Astrocyte (in vitro differentiated cells and primary cell): Measurements from ENCODE around the gene CAND2. TPM values are rescaled to one million over a fixed set of nuclear protein-coding genes. Genes with fewer than 3 reads are reported as not detected.

Experiments
- DNase-seq: peaks from one replicate; pipeline ENCODE4 v3.0.0-alpha.2; 2010; ENCODE audit warnings: low read depth
- FAIRE-seq: peaks from 2 replicates; lab custom pipeline; 2011; peaks lifted over from hg19 to GRCh38; lab: Jason Lieb, UNC
- H2AFZ ChIP-seq: 2 replicates; pipeline ENCODE4 v1.6.0; 2012; ENCODE audit warnings: low read depth, low read length, inconsistent platforms
- H3K27ac ChIP-seq: 2 replicates; pipeline ENCODE4 v1.5.1; 2011; ENCODE audit warnings: low read depth, low read length, inconsistent platforms
- H3K27me3 ChIP-seq: 2 replicates; pipeline ENCODE4 v1.6.0; 2011; ENCODE audit warnings: low read length, inconsistent platforms; ENCODE audit not compliant: insufficient read depth
- H3K36me3 ChIP-seq: 2 replicates; pipeline ENCODE4 v1.5.1; 2011; ENCODE audit warnings: low read length, inconsistent platforms; ENCODE audit not compliant: insufficient read depth
- H3K4me1 ChIP-seq: 2 replicates; pipeline ENCODE4 v1.5.1; 2011; ENCODE audit warnings: low read length, inconsistent platforms; ENCODE audit not compliant: insufficient read depth
- H3K4me2 ChIP-seq: 2 replicates; pipeline ENCODE4 v1.6.0; 2012; ENCODE audit warnings: low read length, inconsistent platforms
- H3K4me3 ChIP-seq: 2 replicates; pipeline ENCODE4 v1.5.1; 2011; ENCODE audit warnings: low read depth, mild to moderate bottlenecking, low read length, inconsistent platforms; ENCODE audit not compliant: insufficient read depth
- H3K79me2 ChIP-seq: 2 replicates; pipeline ENCODE4 v1.6.0; 2012; ENCODE audit warnings: mild to moderate bottlenecking, low read length, inconsistent platforms; ENCODE audit not compliant: insufficient read depth
- H3K9ac ChIP-seq: 2 replicates; pipeline ENCODE4 v1.6.0; 2012; ENCODE audit warnings: mild to moderate bottlenecking, low read length, inconsistent platforms
- H3K9me3 ChIP-seq: 2 replicates; pipeline ENCODE4 v1.5.1; 2012; ENCODE audit warnings: low read depth, mild to moderate bottlenecking, low read length, inconsistent platforms; ENCODE audit not compliant: insufficient read depth
- H4K20me1 ChIP-seq: 2 replicates; pipeline ENCODE4 v1.6.0; 2012; ENCODE audit warnings: low read length, inconsistent platforms; ENCODE audit not compliant: insufficient read depth
- H3K27ac Mint-ChIP-seq: one replicate; pipeline ENCODE4 v1.8.0; 2021; ENCODE audit warnings: mild to moderate bottlenecking, mixed read lengths; ENCODE audit not compliant: unreplicated experiment
- H3K27me3 Mint-ChIP-seq: one replicate; pipeline ENCODE4 v1.8.0; 2021; ENCODE audit warnings: low read depth, mixed read lengths; ENCODE audit not compliant: unreplicated experiment
- H3K36me3 Mint-ChIP-seq: one replicate; pipeline ENCODE4 v1.8.0; 2021; ENCODE audit warnings: low read depth, mixed read lengths; ENCODE audit not compliant: unreplicated experiment
- H3K4me1 Mint-ChIP-seq: one replicate; pipeline ENCODE4 v1.8.0; 2021; ENCODE audit warnings: low read depth, mixed read lengths; ENCODE audit not compliant: unreplicated experiment
- H3K4me3 Mint-ChIP-seq: one replicate; pipeline ENCODE4 v1.8.0; 2021; ENCODE audit warnings: mild to moderate bottlenecking, moderate library complexity, mixed read lengths; ENCODE audit not compliant: unreplicated experiment
- H3K9me3 Mint-ChIP-seq: one replicate; pipeline ENCODE4 v1.8.0; 2021; ENCODE audit warnings: mild to moderate bottlenecking, mixed read lengths; ENCODE audit not compliant: unreplicated experiment
- CTCF ChIP-seq: IDR thresholded peaks from 2 replicates; pipeline ENCODE4 v1.5.1; 2011; ENCODE audit warnings: low read depth, mild to moderate bottlenecking, inconsistent platforms, low read length, moderate library complexity; ENCODE audit not compliant: insufficient read depth
- EZH2 ChIP-seq: IDR thresholded peaks from 2 replicates; pipeline ENCODE4 v1.6.1; 2012; ENCODE audit warnings: mild to moderate bottlenecking, low read length, inconsistent platforms; ENCODE audit not compliant: insufficient read depth
- total RNA-seq: library from RNA; stranded (reverse); gene quantifications from 2 replicates; pipeline ENCODE4 v1.2.1, GENCODE V29; 2021

The CAND2 gene
- total RNA-seq, 1 donor from 2014 or later = 4.6 TPM

GRCh38 chr3:12768579-12769527, 27.6 kb upstream of the CAND2 start:
- Histone ChIP-seq H3K79me2 (no peaks in the 10 kb centered on the region), H2AFZ (no peak overlapping the region), H3K27me3 (peaks cover 2% of the 10 kb centered on the region), H3K4me1 (no peaks in the 10 kb centered on the region), H3K9ac (no peak overlapping the region), H3K4me2 (no peak overlapping the region), H3K36me3 (no peaks in the 10 kb centered on the region), H3K27ac (no peak overlapping the region), H4K20me1 (no peaks in the 10 kb centered on the region), H3K9me3 (no peaks in the 10 kb centered on the region), H3K4me3 (no peak overlapping the region)
- DNase-seq (no peak), FAIRE-seq (no peak)
- Mint-ChIP-seq H3K27me3 (peaks cover 5% of the 10 kb centered on the region), H3K4me3 (no peak overlapping the region), H3K9me3 (no peaks in the 10 kb centered on the region), H3K27ac (no peak overlapping the region), H3K4me1 (no peaks in the 10 kb centered on the region), H3K36me3 (no peaks in the 10 kb centered on the region)
- TF ChIP-seq CTCF = no peak
- no peak for TF ChIP-seq EZH2

- no peaks in the 10 kb centered on the region for H3K79me2 ChIP-seq
- no peaks in the 10 kb centered on the region for H3K4me1 Mint-ChIP-seq
- peaks cover 7% of the 10 kb centered on the region for H3K27me3 ChIP-seq
- no peaks in the 10 kb centered on the region for H3K36me3 ChIP-seq
- H3K4me3 Mint-ChIP-seq = no peak overlapping the region
- no peak overlapping the region for H3K4me3 ChIP-seq
- TF ChIP-seq EZH2 = no peak
- no peak for TF ChIP-seq CTCF
- H3K9me3 ChIP-seq = no peaks in the 10 kb centered on the region
- no peak overlapping the region for H3K27ac ChIP-seq
- H3K4me2 ChIP-seq = no peak overlapping the region
- no peaks in the 10 kb centered on the region for H3K36me3 Mint-ChIP-seq
- no peak for FAIRE-seq
- H3K27me3 Mint-ChIP-seq = peaks cover 8% of the 10 kb centered on the region
- H2AFZ ChIP-seq = no peak overlapping the region
- no peak for DNase-seq
- no peak overlapping the region for H3K27ac Mint-ChIP-seq
- no peaks in the 10 kb centered on the region for H3K4me1 ChIP-seq
- H3K9ac ChIP-seq = no peak overlapping the region
- H3K9me3 Mint-ChIP-seq = no peaks in the 10 kb centered on the region
- H4K20me1 ChIP-seq = no peaks in the 10 kb centered on the region
Measured at GRCh38 chr3:12769761-12770160, 26.7 kb upstream of the CAND2 start.

GRCh38 chr3:12771236-12771635, 25.2 kb upstream of the CAND2 start:
- no peak for DNase-seq
- Histone ChIP-seq H3K27ac (no peak overlapping the region), H3K4me2 (no peak overlapping the region), H3K9me3 (no peaks in the 10 kb centered on the region), H3K27me3 (peaks cover 10% of the 10 kb centered on the region), H3K79me2 (no peaks in the 10 kb centered on the region), H4K20me1 (no peaks in the 10 kb centered on the region), H3K36me3 (no peaks in the 10 kb centered on the region), H3K9ac (no peak overlapping the region), H3K4me1 (no peaks in the 10 kb centered on the region), H3K4me3 (no peak overlapping the region), H2AFZ (no peak overlapping the region)
- H3K4me1 Mint-ChIP-seq = no peaks in the 10 kb centered on the region
- H3K4me3 Mint-ChIP-seq = no peak overlapping the region
- TF ChIP-seq EZH2 (no peak), CTCF (no peak)
- no peaks in the 10 kb centered on the region for H3K9me3 Mint-ChIP-seq
- peaks cover 14% of the 10 kb centered on the region for H3K27me3 Mint-ChIP-seq
- FAIRE-seq = no peak
- H3K36me3 Mint-ChIP-seq = no peaks in the 10 kb centered on the region
- H3K27ac Mint-ChIP-seq = no peak overlapping the region
